ENCODE results near the gene RMDN2. TPM values are rescaled to one million over a fixed set of nuclear protein-coding genes. Genes with fewer than 3 reads are reported as not detected.

RMDN2 gene
- total and polyA plus RNA-seq, 10 of the 15 experiments (the other 5 are each of a cell fraction or from before 2014, with no cell fraction given), result 2.6 to 12.4 (median 9.2) TPM

DNA sequence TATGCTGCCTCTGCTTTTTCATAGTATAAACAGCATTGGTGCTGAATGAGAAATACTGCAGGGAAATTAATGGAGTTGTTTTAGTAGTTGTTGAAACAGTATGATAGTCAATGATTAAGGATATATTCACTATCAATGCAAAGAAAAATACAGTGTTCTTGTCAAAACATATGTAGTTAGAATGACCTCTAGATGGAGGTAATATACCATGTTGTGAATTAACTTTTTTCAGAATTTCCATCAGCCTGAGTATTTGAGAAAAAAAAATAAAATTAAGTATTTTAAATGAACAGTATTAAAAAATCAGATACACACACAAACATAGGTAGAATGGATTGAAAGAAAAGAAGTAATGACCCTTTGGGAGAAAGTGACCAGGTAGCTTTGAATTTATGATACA is 59.5 kb downstream of the RMDN2 start:
- intact Hi-C loops (cut with micrococcal nuclease; ENCODE audit: unreplicated experiment) (loop anchor here (1.0 to 5.0 kb wide), 2 partner anchors 92 to 131 kb away; no protein-coding TSS in a partner anchor), in situ Hi-C loops (cut with MboI) (loop anchor here (5.0 kb wide), 1 partner anchor 283 kb away; no protein-coding TSS in a partner anchor)
- no peaks in the 10 kb centered on the region for H3K36me3 ChIP-seq (ENCODE audit: control insufficient read depth in 2 of 2, insufficient read depth in 2 of 2, low read length in 1 of 2)
- H3K9me3 ChIP-seq (replicated peaks; ENCODE audit: control insufficient read depth, insufficient read depth, low read length), result no peaks in the 10 kb centered on the region; the same call in 2 of the 3 replicates
- no peaks in the 10 kb centered on the region for H3K79me2 ChIP-seq (ENCODE audit: control insufficient read depth, insufficient read depth, low read length)
- no peak for DNase-seq (ENCODE audit: low read depth, low spot score)
- no peak for ATAC-seq
- no peak overlapping the region for H3K4me2 ChIP-seq (ENCODE audit: control insufficient read depth, insufficient read depth)
- no peak overlapping the region for H2AFZ ChIP-seq (ENCODE audit: control insufficient read depth, low read depth, low read length)
- no TSS peak for BruUV-seq (replicated peaks)
- H3K9ac ChIP-seq (ENCODE audit: control insufficient read depth, insufficient read depth, low read length), result no peak overlapping the region
- ChIA-PET CTCF (interaction anchor here (1.0 to 1.6 kb wide), 6 partner anchors 52 to 289 kb away, joined by 3 to 17 read pairs (median 3); no protein-coding TSS in a partner anchor), SMC1A (ENCODE audit: uncharacterized antibody, unreplicated experiment) (interaction anchor here (0.7 to 2.2 kb wide), 4 partner anchors 31 to 290 kb away, joined by 3 to 13 read pairs (median 3); no protein-coding TSS in a partner anchor), RAD21 (ENCODE audit: unreplicated experiment) (interaction anchor here (1.7 to 3.9 kb wide), 2 partner anchors 53 to 290 kb away, joined by 12 to 15 read pairs; no protein-coding TSS in a partner anchor), POLR2A (no interaction called here)
- no peak overlapping the region for H3K27ac ChIP-seq (ENCODE audit: control insufficient read depth, insufficient read depth)
- H3K4me1 ChIP-seq (ENCODE audit: control insufficient read depth, insufficient read depth, low read length), result no peaks in the 10 kb centered on the region
- no peaks in the 10 kb centered on the region for H4K20me1 ChIP-seq (ENCODE audit: control insufficient read depth, insufficient read depth)
- no peak overlapping the region for H3K4me3 ChIP-seq
- no peak for FAIRE-seq
- TF ChIP-seq, protein P1, sequence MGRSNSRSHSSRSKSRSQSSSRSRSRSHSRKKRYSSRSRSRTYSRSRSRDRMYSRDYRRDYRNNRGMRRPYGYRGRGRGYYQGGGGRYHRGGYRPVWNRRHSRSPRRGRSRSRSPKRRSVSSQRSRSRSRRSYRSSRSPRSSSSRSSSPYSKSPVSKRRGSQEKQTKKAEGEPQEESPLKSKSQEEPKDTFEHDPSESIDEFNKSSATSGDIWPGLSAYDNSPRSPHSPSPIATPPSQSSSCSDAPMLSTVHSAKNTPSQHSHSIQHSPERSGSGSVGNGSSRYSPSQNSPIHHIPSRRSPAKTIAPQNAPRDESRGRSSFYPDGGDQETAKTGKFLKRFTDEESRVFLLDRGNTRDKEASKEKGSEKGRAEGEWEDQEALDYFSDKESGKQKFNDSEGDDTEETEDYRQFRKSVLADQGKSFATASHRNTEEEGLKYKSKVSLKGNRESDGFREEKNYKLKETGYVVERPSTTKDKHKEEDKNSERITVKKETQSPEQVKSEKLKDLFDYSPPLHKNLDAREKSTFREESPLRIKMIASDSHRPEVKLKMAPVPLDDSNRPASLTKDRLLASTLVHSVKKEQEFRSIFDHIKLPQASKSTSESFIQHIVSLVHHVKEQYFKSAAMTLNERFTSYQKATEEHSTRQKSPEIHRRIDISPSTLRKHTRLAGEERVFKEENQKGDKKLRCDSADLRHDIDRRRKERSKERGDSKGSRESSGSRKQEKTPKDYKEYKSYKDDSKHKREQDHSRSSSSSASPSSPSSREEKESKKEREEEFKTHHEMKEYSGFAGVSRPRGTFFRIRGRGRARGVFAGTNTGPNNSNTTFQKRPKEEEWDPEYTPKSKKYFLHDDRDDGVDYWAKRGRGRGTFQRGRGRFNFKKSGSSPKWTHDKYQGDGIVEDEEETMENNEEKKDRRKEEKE (IDR thresholded peaks at IDR 0.05), result no peak
- TF ChIP-seq RB1 (IDR thresholded peaks at IDR 0.05; ENCODE audit: borderline replicate concordance), result no peak
- no peak for TF ChIP-seq LARP7 (IDR thresholded peaks at IDR 0.05)
- TF ChIP-seq TCF12 (IDR thresholded peaks at IDR 0.05; ENCODE audit: low read depth, low read length), result no peak
- peak; percentile 70; the same call in 1 of the 2 replicates for TF ChIP-seq SMC3 (IDR thresholded peaks at IDR 0.05; ENCODE audit: borderline replicate concordance, low read length)
- no peak for TF ChIP-seq FOXK2 (IDR thresholded peaks at IDR 0.05)
- TF ChIP-seq RFX5 (IDR thresholded peaks at IDR 0.05; ENCODE audit: low read depth, low read length), result no peak
- TF ChIP-seq, protein P2, sequence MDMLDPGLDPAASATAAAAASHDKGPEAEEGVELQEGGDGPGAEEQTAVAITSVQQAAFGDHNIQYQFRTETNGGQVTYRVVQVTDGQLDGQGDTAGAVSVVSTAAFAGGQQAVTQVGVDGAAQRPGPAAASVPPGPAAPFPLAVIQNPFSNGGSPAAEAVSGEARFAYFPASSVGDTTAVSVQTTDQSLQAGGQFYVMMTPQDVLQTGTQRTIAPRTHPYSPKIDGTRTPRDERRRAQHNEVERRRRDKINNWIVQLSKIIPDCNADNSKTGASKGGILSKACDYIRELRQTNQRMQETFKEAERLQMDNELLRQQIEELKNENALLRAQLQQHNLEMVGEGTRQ (IDR thresholded peaks at IDR 0.05; ENCODE audit: borderline replicate concordance, low read depth, low read length), result no peak
- peak; percentile 39; the same call in 1 of the 2 replicates for TF ChIP-seq RAD21 (IDR thresholded peaks at IDR 0.05; ENCODE audit: insufficient read depth, low read depth, low read length)
- no peaks in the 10 kb centered on the region for H3K27me3 ChIP-seq (replicated peaks in 1 of 2; ENCODE audit: control insufficient read depth in 2 of 2, insufficient read depth in 2 of 2, low read length in 1 of 2)
